Neural progenitor cell (in vitro differentiated cells): Measurements from ENCODE around the gene FAM168B.

Experiments
- EZH2 ChIP-seq: fragments of 200-600 bp; sonication (generic); IDR thresholded peaks from 2 replicates; pipeline ENCODE4 v1.6.1; 2017; ENCODE audit warnings: antibody characterized with exemption, mild to moderate bottlenecking, moderate library complexity
- EZH2phosphoT487 ChIP-seq: fragments of 200-600 bp; sonication (generic); IDR thresholded peaks from 2 replicates; pipeline ENCODE4 v1.6.1; 2017; ENCODE audit warnings: antibody characterized with exemption
- TF ChIP-seq, protein P1 (sequence below): fragments of 200-600 bp; sonication (generic); IDR thresholded peaks from 2 replicates; pipeline ENCODE4 v1.5.1; 2017; ENCODE audit warnings: antibody characterized with exemption, mild to moderate bottlenecking

- TF ChIP-seq, protein P1, sequence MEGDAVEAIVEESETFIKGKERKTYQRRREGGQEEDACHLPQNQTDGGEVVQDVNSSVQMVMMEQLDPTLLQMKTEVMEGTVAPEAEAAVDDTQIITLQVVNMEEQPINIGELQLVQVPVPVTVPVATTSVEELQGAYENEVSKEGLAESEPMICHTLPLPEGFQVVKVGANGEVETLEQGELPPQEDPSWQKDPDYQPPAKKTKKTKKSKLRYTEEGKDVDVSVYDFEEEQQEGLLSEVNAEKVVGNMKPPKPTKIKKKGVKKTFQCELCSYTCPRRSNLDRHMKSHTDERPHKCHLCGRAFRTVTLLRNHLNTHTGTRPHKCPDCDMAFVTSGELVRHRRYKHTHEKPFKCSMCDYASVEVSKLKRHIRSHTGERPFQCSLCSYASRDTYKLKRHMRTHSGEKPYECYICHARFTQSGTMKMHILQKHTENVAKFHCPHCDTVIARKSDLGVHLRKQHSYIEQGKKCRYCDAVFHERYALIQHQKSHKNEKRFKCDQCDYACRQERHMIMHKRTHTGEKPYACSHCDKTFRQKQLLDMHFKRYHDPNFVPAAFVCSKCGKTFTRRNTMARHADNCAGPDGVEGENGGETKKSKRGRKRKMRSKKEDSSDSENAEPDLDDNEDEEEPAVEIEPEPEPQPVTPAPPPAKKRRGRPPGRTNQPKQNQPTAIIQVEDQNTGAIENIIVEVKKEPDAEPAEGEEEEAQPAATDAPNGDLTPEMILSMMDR: no peak
- no peak for TF ChIP-seq EZH2
- no peak for TF ChIP-seq EZH2phosphoT487
Measured at GRCh38 chr2:131048641-131049040, 44.6 kb downstream of the FAM168B start.
